GM19099 (cell line): ENCODE measurements around the gene IL18R1.

Source experiments
- POLR2A ChIP-seq: IDR thresholded peaks from 3 replicates; pipeline ENCODE4 v1.6.1; 2011; ENCODE audit warnings: low read depth; ENCODE audit not compliant: insufficient read length; ENCODE audit errors: extremely low read depth

IL18R1 gene

GRCh38 chr2:102366406-102367112, 11.0 kb downstream of the IL18R1 start:
- TF ChIP-seq POLR2A, result no peak

GRCh38 chr2:102367331-102367971, 11.9 kb downstream of the IL18R1 start:
- TF ChIP-seq POLR2A, result no peak

GRCh38 chr2:102368461-102369109, 13.0 kb downstream of the IL18R1 start:
- TF ChIP-seq POLR2A, result no peak

- TF ChIP-seq POLR2A, result no peak
Measured at GRCh38 chr2:102369866-102370265, 14.3 kb downstream of the IL18R1 start.

GRCh38 chr2:102376052-102376591, 20.5 kb downstream of the IL18R1 start:
- no peak for TF ChIP-seq POLR2A

GRCh38 chr2:102383722-102384121, 28.1 kb downstream of the IL18R1 start:
- no peak for TF ChIP-seq POLR2A

- no peak for TF ChIP-seq POLR2A
Measured at GRCh38 chr2:102385522-102385921, 29.9 kb downstream of the IL18R1 start.

- TF ChIP-seq POLR2A, result no peak
Measured at GRCh38 chr2:102386004-102386403, 30.4 kb downstream of the IL18R1 start.

- no peak for TF ChIP-seq POLR2A
Measured at GRCh38 chr2:102386867-102387541, 31.4 kb downstream of the IL18R1 start.

GRCh38 chr2:102387763-102388546, 32.4 kb downstream of the IL18R1 start:
- no peak for TF ChIP-seq POLR2A

GRCh38 chr2:102391565-102391964, 36.0 kb downstream of the IL18R1 start:
- no peak for TF ChIP-seq POLR2A

- TF ChIP-seq POLR2A, result no peak
Measured at GRCh38 chr2:102392096-102392495, 36.5 kb downstream of the IL18R1 start.

GRCh38 chr2:102392942-102393341, 37.3 kb downstream of the IL18R1 start:
- TF ChIP-seq POLR2A, result no peak

GRCh38 chr2:102396012-102396411, 40.4 kb downstream of the IL18R1 start:
- no peak for TF ChIP-seq POLR2A
